CD4-positive, alpha-beta memory T cell (primary cell): ENCODE data around the gene UBE2J1. TPM values are rescaled to one million over a fixed set of nuclear protein-coding genes. Genes with fewer than 3 reads are reported as not detected.
A peak's percentile ranks its signal among the peaks of the same experiment; 100 is the strongest.

Experiments
- CTCF ChIA-PET: fragments of 350-600 bp; sonication (Branson Sonifier 250); formaldehyde crosslinking; loops from one replicate; lab custom pipeline; 2021; ENCODE audit warnings: inconsistent platforms; ENCODE audit not compliant: partially characterized antibody; lab: Charles Lee
- POLR2A ChIA-PET: fragments of 350-600 bp; sonication (Branson Sonifier 250); formaldehyde crosslinking; loops from one replicate; lab custom pipeline; 2021; ENCODE audit not compliant: partially characterized antibody; lab: Charles Lee
- DNase-seq, 5 donors: peaks; one replicate each; pipeline versions ENCODE4 v3.0.0 to v3.0.0-alpha.2; 2020 to 2022; ENCODE audit warnings: mixed read lengths in 1 of 5
- H3K27ac ChIP-seq: one replicate; pipeline ENCODE4 v1.7.0; 2013; ENCODE audit warnings: low read depth, low read length
- H3K27me3 ChIP-seq: 2 replicates; pipeline ENCODE4 v1.7.0; 2013; ENCODE audit warnings: mild to moderate bottlenecking, low read length, moderate library complexity; ENCODE audit not compliant: insufficient read depth
- H3K36me3 ChIP-seq: 2 replicates; pipeline ENCODE4 v1.7.0; 2013; ENCODE audit warnings: mild to moderate bottlenecking, low read length, moderate library complexity; ENCODE audit not compliant: insufficient read depth
- H3K4me1 ChIP-seq: 2 replicates; pipeline ENCODE4 v1.7.0; 2013; ENCODE audit warnings: mild to moderate bottlenecking, low read length, moderate library complexity; ENCODE audit not compliant: insufficient read depth
- H3K4me3 ChIP-seq, 2 donors: one replicate each; pipeline ENCODE4 v1.7.0; 2013; ENCODE audit warnings: low read length in 2 of 2, mild to moderate bottlenecking in 1 of 2
- H3K9me3 ChIP-seq, 2 donors: one replicate each; pipeline ENCODE4 v1.7.0; 2013; ENCODE audit warnings: low read length in 2 of 2, control low read depth in 1 of 2; ENCODE audit not compliant: control insufficient read depth in 1 of 2
- H3K27ac Mint-ChIP-seq, 7 donors: one replicate each; pipeline ENCODE4 v1.8.0; 2020 to 2021; ENCODE audit warnings: mixed read lengths in 7 of 7, mild to moderate bottlenecking in 6 of 7, inconsistent platforms in 3 of 7, moderate library complexity in 3 of 7
- H3K27me3 Mint-ChIP-seq, 2 donors: one replicate each; pipeline ENCODE4 v1.8.0; 2020 to 2021; ENCODE audit warnings: mixed read lengths in 2 of 2
- H3K36me3 Mint-ChIP-seq, 2 donors: one replicate each; pipeline ENCODE4 v1.8.0; 2020 to 2021; ENCODE audit warnings: mixed read lengths in 2 of 2, inconsistent platforms in 1 of 2, mild to moderate bottlenecking in 1 of 2
- H3K4me1 Mint-ChIP-seq, 4 donors: one replicate each; pipeline ENCODE4 v1.8.0; 2020 to 2021; ENCODE audit warnings: mixed read lengths in 4 of 4, mild to moderate bottlenecking in 1 of 4
- H3K4me3 Mint-ChIP-seq, 8 donors: one replicate each; pipeline ENCODE4 v1.8.0; 2020 to 2021; ENCODE audit warnings: mixed read lengths in 8 of 8, mild to moderate bottlenecking in 7 of 8, moderate library complexity in 6 of 8, inconsistent platforms in 3 of 8
- H3K9me3 Mint-ChIP-seq, 8 donors: one replicate each; pipeline ENCODE4 v1.8.0; 2020 to 2021; ENCODE audit warnings: mixed read lengths in 8 of 8, mild to moderate bottlenecking in 5 of 8, inconsistent platforms in 3 of 8, moderate library complexity in 1 of 8
- intact Hi-C: fragments of 100-400 bp; cut with micrococcal nuclease; formaldehyde crosslinking; loops from one replicate; pipeline ENCODE4 v1.15.1; 2023
- polyA plus RNA-seq, 2 donors: library from polyadenylated mRNA; unstranded; fragments of 300-500 nt; fragmentation: Illumina TruSeq; gene quantifications; one replicate each; pipeline ENCODE4 v1.2.3, GENCODE V29; 2021
- total RNA-seq, 2 experiments: library from RNA; stranded (reverse); gene quantifications; one replicate each; pipeline ENCODE4 v1.2.3, GENCODE V29; 2021

Gene UBE2J1
- total and polyA plus RNA-seq, 4 experiments from 2014 or later = 21.9 to 53.8 (median 28.3) TPM

- H3K9me3 Mint-ChIP-seq = no peaks in the 10 kb centered on the region
- ChIA-PET CTCF (interaction anchor here (0.8 to 6.3 kb wide), 9 partner anchors 8 to 385 kb away, joined by 3 to 56 read pairs (median 8); partner anchors contain the start of gene UBE2J1), POLR2A (interaction anchor here (0.7 to 1.2 kb wide), 3 partner anchors 11 to 286 kb away, joined by 3 to 4 read pairs (median 3); no protein-coding TSS in a partner anchor)
- no peaks in the 10 kb centered on the region for H3K36me3 Mint-ChIP-seq
- Histone ChIP-seq H3K4me3 (no peak overlapping the region), H3K27me3 (no peaks in the 10 kb centered on the region), H3K36me3 (no peaks in the 10 kb centered on the region), H3K27ac (no peak overlapping the region), H3K9me3 (no peaks in the 10 kb centered on the region), H3K4me1 (peaks cover 24% of the 10 kb centered on the region)
- H3K4me1 Mint-ChIP-seq = peaks cover 16 to 31% (median 21%) of the 10 kb centered on the region in 4 donors
- no peaks in the 10 kb centered on the region for H3K27me3 Mint-ChIP-seq
- intact Hi-C loops = loop anchor here (1.0 kb wide), 2 partner anchors 242 to 386 kb away; no protein-coding TSS in a partner anchor
- no peak overlapping the region for H3K27ac Mint-ChIP-seq
- peak; percentile 37 to 60 (median 44) for DNase-seq
- no peak overlapping the region for H3K4me3 Mint-ChIP-seq
These were observed 15.6 kb upstream of the UBE2J1 start for GRCh38 chr6:89368107-89368506.

- peak overlapping the region in 1 of 8 donors; percentile 1 for H3K4me3 Mint-ChIP-seq
- H3K27ac Mint-ChIP-seq = no peak overlapping the region
These were observed 12.1 kb upstream of the UBE2J1 start for GRCh38 chr6:89364586-89364985.

GRCh38 chr6:89361171-89361570 lies 8.6 kb upstream of the UBE2J1 start:
- H3K4me3 ChIP-seq = no peak overlapping the region
- H3K4me1 Mint-ChIP-seq = peaks cover 26 to 60% (median 39%) of the 10 kb centered on the region in 4 donors
- ChIA-PET CTCF (interaction anchor here (1.4 to 6.8 kb wide), 2 partner anchors 8 to 12 kb away, joined by 4 to 85 read pairs; partner anchors contain the start of gene UBE2J1), POLR2A (interaction anchor here (2.3 kb wide), 1 partner anchor 9 kb away, joined by 9 read pairs; the partner anchor contains the start of gene UBE2J1)
- intact Hi-C loops = no loop called here
- no peaks in the 10 kb centered on the region for H3K36me3 ChIP-seq
- H3K9me3 ChIP-seq = no peaks in the 10 kb centered on the region
- no peak overlapping the region for H3K4me3 Mint-ChIP-seq
- H3K36me3 Mint-ChIP-seq = no peaks in the 10 kb centered on the region
- peaks cover 29% of the 10 kb centered on the region for H3K4me1 ChIP-seq
- no peak overlapping the region for H3K27ac ChIP-seq
- DNase-seq = no peak
- H3K27me3 Mint-ChIP-seq = no peaks in the 10 kb centered on the region
- H3K27me3 ChIP-seq = no peaks in the 10 kb centered on the region
- H3K27ac Mint-ChIP-seq = no peak overlapping the region
- no peaks in the 10 kb centered on the region for H3K9me3 Mint-ChIP-seq

More at GRCh38 chr6:89364586-89364985, 12.1 kb upstream of the UBE2J1 start:
- peaks cover 12% of the 10 kb centered on the region for H3K4me1 ChIP-seq
- no peak overlapping the region for H3K4me3 ChIP-seq
- Mint-ChIP-seq H3K36me3 (no peaks in the 10 kb centered on the region), H3K4me1 (peaks cover 16 to 35% (median 26%) of the 10 kb centered on the region in 4 donors), H3K27me3 (no peaks in the 10 kb centered on the region), H3K9me3 (no peaks in the 10 kb centered on the region)
- intact Hi-C loops = no loop called here
- no peaks in the 10 kb centered on the region for H3K27me3 ChIP-seq
- no peak overlapping the region for H3K27ac ChIP-seq
- POLR2A ChIA-PET = interaction anchor here (1.0 to 2.3 kb wide), 3 partner anchors 12 to 284 kb away, joined by 4 to 15 read pairs (median 6); partner anchors contain the start of genes PNRC1 and UBE2J1
- DNase-seq = no peak
- CTCF ChIA-PET = interaction anchor here (1.5 to 6.8 kb wide), 5 partner anchors 8 to 286 kb away, joined by 3 to 85 read pairs (median 45); partner anchors contain the start of gene UBE2J1
- H3K9me3 ChIP-seq = no peaks in the 10 kb centered on the region
- H3K36me3 ChIP-seq = no peaks in the 10 kb centered on the region

GRCh38 chr6:89360415-89360999 lies 8.0 kb upstream of the UBE2J1 start:
- peak overlapping the region in 4 of 8 donors; percentile 0 to 26 (median 6) for H3K4me3 Mint-ChIP-seq
- peak in 1 of 5 donors; percentile 3 for DNase-seq
- no peaks in the 10 kb centered on the region for H3K9me3 Mint-ChIP-seq
- H3K27me3 Mint-ChIP-seq = no peaks in the 10 kb centered on the region
- H3K4me1 ChIP-seq = peaks cover 34% of the 10 kb centered on the region
- peak overlapping the region in 3 of 7 donors; percentile 18 to 62 (median 49) for H3K27ac Mint-ChIP-seq
- CTCF ChIA-PET = interaction anchor here (1.4 to 6.8 kb wide), 2 partner anchors 8 to 12 kb away, joined by 7 to 85 read pairs; no protein-coding TSS in a partner anchor
- no peak overlapping the region for H3K27ac ChIP-seq
- no peak overlapping the region for H3K4me3 ChIP-seq
- no peaks in the 10 kb centered on the region for H3K27me3 ChIP-seq
- H3K36me3 ChIP-seq = no peaks in the 10 kb centered on the region
- intact Hi-C loops = no loop called here
- POLR2A ChIA-PET = interaction anchor here (2.3 kb wide), 1 partner anchor 8 kb away, joined by 9 read pairs; the partner anchor contains the start of gene UBE2J1
- no peaks in the 10 kb centered on the region for H3K36me3 Mint-ChIP-seq
- peaks cover 26 to 62% (median 38%) of the 10 kb centered on the region in 4 donors for H3K4me1 Mint-ChIP-seq
- no peaks in the 10 kb centered on the region for H3K9me3 ChIP-seq

- H3K36me3 ChIP-seq = no peaks in the 10 kb centered on the region
- no peak overlapping the region for H3K4me3 ChIP-seq
- Mint-ChIP-seq H3K4me3 (peak overlapping the region in 1 of 8 donors; percentile 8), H3K4me1 (peaks cover 23 to 60% (median 34%) of the 10 kb centered on the region in 4 donors), H3K36me3 (no peaks in the 10 kb centered on the region), H3K27me3 (no peaks in the 10 kb centered on the region), H3K9me3 (no peaks in the 10 kb centered on the region), H3K27ac (no peak overlapping the region)
- intact Hi-C loops = no loop called here
- CTCF ChIA-PET = interaction anchor here (1.4 to 6.8 kb wide), 4 partner anchors 9 to 55 kb away, joined by 3 to 85 read pairs (median 7); no protein-coding TSS in a partner anchor
- peaks cover 27% of the 10 kb centered on the region for H3K4me1 ChIP-seq
- no peak for DNase-seq
- POLR2A ChIA-PET = interaction anchor here (0.7 to 2.3 kb wide), 4 partner anchors 7 to 279 kb away, joined by 3 to 9 read pairs (median 4); partner anchors contain the start of genes PNRC1 and UBE2J1
- no peaks in the 10 kb centered on the region for H3K9me3 ChIP-seq
- no peak overlapping the region for H3K27ac ChIP-seq
- H3K27me3 ChIP-seq = no peaks in the 10 kb centered on the region
These were observed 7.0 kb upstream of the UBE2J1 start for GRCh38 chr6:89359561-89359960.

GRCh38 chr6:89357390-89357789 lies 4.9 kb upstream of the UBE2J1 start:
- H3K36me3 ChIP-seq = no peaks in the 10 kb centered on the region
- no peaks in the 10 kb centered on the region for H3K36me3 Mint-ChIP-seq
- peaks cover 28 to 59% (median 38%) of the 10 kb centered on the region in 4 donors for H3K4me1 Mint-ChIP-seq
- H3K27me3 ChIP-seq = no peaks in the 10 kb centered on the region
- DNase-seq = peak in 2 of 5 donors; percentile 22 to 25
- intact Hi-C loops = loop anchor here (2.0 kb wide), 1 partner anchor 15 kb away; no protein-coding TSS in a partner anchor
- H3K27me3 Mint-ChIP-seq = no peaks in the 10 kb centered on the region
- H3K4me1 ChIP-seq = peaks cover 34% of the 10 kb centered on the region
- H3K27ac Mint-ChIP-seq = peak overlapping the region; percentile 73 to 99 (median 95)
- peak overlapping the region; percentile 12 to 25 for H3K4me3 ChIP-seq
- peak overlapping the region; percentile 23 for H3K27ac ChIP-seq
- CTCF ChIA-PET = interaction anchor here (0.8 to 4.3 kb wide), 7 partner anchors 9 to 277 kb away, joined by 3 to 45 read pairs (median 5); partner anchors contain the start of genes ANKRD6 and PNRC1
- peak overlapping the region; percentile 85 to 98 (median 94) for H3K4me3 Mint-ChIP-seq
- H3K9me3 Mint-ChIP-seq = no peaks in the 10 kb centered on the region
- POLR2A ChIA-PET = interaction anchor here (0.6 to 11.3 kb wide), 6 partner anchors 10 to 394 kb away, joined by 3 to 157 read pairs (median 4); partner anchors contain the start of genes PNRC1 and RNGTT
- no peaks in the 10 kb centered on the region for H3K9me3 ChIP-seq
